HG03457 (cell line): Measurements from ENCODE around the gene JUN.

Experiments used
- ATAC-seq: cut with Tn5 transposase; IDR thresholded peaks from one replicate; pipeline ENCODE4 v1.9.1; 2021; ENCODE audit warnings: moderate number of reproducible peaks; ENCODE audit not compliant: unreplicated experiment

JUN gene

DNA sequence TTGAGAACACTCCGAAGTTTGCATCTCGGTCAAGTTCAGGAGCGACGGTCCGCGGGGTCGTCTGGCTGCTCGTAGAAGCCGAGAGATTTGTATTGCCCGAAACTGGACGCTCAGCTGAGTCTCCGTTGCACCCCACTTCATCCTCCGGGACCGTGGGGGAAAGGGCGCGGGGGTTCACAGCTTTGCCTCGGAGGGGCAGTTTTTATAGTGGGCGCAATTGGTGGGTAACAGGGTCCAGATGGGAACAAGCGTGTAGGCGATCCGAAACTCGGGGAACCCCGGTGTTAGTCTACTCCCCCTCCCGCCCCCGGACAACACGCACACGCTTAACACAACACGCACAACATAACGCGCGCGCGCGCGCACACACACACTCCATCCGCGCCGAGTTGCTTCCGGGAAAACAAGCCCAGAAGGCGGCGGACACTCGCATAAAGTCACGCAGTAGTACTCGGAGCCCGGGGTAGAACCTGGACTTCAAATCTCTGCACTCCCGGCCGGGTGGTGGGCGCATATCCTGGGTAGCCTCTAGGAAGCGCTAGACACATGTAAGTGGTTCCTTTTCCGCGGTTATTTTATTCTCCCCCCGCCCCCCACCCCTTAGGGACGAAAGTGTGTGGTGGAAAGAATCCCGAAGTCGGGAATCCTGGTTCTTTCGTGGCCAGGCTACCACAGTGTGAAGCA lies 1.1 kb upstream of the JUN start:
- ATAC-seq: no peak

DNA sequence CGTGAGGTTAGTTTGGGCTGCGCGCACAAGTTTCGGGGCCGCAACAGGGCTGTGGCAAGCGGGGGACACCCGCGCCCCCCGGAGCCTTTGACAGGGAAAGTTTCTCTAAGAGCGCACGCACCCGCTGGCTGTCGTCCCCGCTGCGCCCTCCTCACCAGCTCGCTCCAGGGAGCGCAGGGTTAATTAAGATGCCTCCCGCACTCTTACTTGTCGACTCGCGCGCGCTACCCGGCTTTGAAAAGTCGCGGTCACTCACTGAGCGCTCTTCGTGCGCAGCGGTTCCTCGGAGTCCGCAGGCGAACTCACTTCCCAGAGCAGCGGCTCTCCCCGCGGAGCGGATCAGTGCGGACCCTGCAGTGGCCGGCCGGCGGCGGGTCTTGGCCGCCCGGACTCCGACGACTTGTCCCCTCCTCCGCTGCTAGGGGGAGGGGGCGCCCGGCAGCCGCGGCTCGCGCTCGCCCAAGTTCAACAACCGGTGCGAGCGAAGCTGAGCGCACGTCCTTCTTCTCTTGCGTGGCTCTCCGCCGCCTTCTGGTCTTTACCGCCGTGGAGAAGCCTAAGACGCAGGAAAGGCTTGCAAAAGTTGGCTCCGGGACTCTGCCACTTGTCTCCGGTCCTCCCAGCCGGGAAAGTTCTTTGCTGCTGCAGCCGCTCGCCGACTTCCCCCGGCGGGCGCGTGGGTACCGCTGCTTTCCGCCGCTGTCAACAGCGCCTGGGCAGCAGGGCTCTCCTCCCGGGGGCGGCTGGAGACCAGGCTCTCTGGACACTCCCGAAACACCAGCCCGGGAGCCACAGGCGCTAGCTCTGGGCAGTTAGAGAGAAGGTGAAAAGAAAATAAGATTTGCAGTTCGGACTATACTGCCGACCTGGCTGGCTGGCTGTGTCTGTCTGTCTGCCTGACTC lies 506 bp downstream of the JUN start:
- ATAC-seq: no peak

DNA sequence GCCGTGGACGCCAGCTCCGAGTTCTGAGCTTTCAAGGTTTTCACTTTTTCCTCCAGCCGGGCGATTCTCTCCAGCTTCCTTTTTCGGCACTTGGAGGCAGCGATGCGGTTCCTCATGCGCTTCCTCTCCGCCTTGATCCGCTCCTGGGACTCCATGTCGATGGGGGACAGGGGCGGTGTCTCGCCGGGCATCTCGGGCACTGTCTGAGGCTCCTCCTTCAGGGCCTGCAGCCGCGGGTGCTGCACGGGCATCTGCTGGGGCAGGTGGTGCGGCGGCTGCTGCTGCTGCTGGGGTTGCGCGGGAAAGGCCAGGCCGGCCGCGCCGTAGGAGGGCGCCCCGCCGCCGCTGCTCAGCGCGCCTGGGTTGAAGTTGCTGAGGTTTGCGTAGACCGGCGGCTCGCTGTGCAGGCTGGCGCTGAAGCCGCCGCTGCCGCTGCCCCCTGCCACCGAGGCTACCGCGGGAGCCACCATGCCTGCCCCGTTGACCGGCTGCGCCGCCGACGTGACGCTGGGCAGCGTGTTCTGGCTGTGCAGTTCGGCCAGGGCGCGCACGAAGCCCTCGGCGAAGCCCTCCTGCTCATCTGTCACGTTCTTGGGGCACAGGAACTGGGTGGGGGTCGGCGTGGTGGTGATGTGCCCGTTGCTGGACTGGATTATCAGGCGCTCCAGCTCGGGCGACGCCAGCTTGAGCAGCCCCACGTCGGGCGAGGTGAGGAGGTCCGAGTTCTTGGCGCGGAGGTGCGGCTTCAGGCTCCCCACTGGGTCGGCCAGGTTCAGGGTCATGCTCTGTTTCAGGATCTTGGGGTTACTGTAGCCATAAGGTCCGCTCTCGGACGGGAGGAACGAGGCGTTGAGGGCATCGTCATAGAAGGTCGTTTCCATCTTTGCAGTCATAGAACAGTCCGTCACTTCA lies 1.4 kb downstream of the JUN start:
- no peak for ATAC-seq

DNA sequence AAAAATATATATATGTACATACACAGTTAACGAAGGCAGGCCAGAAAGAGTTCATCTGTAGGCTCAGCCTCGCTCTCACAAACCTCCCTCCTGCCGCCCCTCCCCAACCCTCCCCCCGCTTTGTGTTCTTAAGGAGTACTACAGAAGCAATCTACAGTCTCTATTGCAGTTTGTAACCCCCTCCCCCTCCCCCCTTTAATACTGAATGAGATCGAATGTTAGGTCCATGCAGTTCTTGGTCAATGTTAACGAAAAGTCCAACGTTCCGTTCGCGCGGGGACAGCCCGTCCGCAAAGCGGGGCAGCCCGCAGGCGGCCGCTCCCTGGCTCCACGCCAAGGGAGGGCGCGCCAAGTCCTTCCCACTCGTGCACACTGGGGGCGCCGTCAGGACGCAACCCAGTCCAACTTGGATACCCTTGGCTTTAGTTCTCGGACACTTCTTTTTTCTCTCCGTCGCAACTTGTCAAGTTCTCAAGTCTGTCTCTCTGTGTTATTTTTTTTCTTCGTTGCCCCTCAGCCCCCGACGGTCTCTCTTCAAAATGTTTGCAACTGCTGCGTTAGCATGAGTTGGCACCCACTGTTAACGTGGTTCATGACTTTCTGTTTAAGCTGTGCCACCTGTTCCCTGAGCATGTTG lies 2.2 kb downstream of the JUN start:
- ATAC-seq: no peak

DNA sequence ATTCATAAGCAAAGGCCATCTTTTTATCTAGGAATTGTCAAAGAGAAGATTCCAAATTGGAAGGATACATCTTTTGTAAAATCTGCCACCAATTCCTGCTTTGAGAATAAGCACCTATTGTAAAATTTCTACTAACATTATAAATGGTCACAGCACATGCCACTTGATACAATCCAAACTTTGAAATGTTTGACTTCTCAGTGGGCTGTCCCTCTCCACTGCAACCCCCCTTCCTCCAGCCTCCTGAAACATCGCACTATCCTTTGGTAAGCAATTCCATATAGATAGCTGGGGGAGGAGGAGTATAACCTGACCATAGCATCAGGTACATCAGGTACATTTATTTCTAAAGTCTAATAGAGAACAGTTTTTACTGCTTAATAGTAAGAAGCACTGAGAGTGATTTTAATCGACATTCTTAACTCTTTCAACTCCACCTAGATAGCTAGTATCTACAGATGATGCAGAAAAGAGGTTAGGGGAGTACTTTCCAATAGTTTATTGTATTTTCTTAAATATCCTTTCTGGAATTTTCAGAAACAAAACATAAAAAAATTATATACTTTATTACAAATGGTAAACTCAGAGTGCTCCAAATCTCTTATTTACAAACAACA lies 2.9 kb downstream of the JUN start:
- no peak for ATAC-seq

DNA sequence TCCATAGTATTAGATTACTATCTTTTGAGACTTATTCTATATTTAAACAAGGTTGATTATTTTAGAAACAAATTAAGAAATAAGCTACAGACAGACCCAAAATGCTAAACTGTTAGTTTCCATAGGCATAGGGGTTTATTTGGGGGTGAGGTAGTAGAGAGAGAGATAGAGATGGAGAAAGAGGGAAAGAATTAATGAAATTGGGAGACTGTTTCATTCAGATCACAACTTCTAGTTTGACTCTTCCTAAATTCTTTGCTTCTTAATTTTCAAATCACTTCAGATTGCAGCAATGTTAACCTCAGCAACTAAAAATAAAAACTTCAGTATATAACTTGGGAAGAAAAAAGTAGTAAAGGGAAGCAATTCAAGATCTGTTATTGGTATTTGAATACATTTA lies 3.4 kb downstream of the JUN start:
- no peak for ATAC-seq

DNA sequence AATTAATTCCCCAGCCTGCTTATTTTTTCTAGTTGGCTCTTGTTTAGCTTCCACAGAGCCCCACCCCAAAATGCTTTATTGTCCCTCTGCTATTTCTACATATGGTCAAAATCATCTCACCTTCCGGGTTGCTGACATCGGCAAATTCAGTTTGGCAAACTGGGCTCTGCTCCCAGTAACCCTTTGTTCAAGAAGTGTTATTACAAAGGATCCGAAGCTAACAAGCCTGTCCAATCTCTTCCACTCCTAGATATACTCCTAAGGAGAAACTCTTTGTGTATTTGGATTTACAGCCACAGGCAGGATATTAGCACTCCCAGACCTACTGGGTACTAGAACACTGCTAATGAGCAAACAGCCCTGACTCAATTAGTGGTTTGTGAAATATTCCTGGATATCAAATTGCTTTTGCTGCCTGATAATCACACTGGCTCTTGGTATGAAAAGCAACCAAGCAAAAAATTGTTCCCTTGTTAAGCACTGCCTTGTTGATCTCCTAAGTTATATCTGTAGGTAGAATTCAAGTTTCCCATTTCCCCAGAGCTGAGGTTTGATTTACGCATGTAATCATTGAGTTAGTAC lies 4.0 kb downstream of the JUN start:
- ATAC-seq: no peak

DNA sequence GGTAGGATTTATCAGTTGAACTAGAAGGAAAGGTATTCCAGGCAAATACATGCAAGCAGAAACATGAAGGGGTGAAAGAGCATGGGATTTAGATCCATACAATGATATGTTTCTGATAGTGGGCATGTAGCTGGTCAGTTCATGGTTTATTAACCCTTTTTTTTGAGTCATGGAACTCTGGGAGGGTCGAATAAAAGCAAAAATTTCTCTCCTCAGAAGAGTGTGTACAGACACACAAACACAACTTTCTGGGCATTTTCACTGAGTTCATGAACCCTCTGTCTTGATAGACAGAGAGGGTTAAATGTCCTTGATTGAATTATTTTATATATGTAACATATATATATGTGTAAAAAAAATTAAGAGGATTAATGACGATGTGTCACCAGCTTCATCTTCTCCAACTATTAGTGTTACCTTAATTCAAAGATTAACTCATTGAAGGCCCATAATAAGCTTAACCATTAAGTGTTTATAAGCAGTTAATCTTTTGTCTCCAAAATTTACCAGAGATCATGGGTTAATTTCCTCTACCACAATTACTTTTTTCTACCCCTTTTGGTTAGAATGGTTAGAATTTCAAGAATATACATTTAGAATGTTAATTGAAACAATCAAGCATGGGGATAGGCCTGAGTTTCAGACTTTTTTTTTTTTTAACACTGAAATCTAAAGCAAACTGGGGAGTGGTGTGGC lies 4.6 kb downstream of the JUN start:
- no peak for ATAC-seq

DNA sequence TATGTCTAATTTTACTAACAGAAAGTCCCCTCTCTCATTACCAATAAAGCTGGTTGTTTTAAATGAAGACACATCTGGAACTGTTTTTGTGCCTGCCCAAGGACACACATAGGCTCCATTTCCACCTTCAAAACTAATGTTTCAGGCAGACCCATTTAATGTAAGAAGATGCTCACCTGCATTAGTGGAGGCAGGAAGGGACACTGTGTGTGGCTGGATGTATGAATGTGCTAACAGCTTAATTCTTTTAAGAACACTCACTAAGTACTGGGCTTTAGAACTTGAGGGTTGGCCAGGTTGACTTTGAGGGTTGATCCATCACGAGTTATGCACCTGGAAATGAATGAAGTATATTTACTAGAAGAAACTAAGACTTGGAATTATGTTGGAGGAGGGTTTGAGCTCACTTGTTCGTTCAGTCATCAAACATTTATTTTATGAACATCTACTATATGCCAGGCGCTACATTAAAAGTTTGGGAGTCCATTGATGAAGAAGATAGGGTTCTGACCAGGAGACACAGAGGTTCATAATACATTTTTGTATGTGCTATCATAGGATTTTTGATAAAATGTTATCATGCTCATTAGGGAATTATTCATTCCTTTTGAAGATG lies 5.4 kb downstream of the JUN start:
- no peak for ATAC-seq

DNA sequence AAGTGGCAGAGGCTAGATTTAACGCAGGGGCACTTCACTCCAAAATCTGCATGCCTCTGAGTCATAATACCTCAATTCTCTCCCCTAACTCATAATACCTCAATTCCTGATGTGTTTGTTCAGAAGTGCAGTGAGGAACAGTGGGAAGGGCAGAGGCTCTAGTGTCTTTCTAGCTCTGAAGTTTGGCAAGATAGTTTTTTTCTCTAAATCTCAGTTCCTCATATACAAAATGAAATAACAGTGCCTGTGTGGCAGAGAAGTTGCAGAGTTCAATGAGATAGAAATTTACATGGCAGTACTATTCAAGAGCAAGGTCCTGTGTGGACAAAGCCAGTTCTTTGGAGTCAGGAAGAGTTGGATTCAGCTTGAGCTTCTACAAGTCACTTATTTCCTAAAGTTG lies 9.8 kb downstream of the JUN start:
- ATAC-seq: no peak

DNA sequence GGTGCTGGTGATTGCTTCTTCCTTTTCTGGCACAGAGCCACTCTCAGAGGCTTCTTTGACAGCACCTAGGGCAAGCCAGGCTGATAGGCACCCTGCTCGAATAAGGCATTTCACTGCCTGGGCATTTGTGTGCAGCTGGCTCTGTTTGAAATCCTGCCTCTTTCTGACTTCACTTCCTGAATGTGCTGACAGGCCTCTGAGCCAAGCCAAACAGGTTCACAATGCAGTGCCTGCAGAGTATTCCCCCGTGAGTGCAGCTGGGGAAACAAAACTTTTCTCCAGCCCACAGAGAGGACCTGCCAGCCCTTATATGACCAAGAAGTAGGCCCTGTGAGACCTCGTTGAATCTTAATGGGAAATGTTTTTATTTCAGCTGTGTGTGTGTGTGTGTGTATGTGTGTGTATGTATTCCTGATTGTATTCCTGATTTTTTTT lies 10.4 kb downstream of the JUN start:
- ATAC-seq: peak; percentile 81

DNA sequence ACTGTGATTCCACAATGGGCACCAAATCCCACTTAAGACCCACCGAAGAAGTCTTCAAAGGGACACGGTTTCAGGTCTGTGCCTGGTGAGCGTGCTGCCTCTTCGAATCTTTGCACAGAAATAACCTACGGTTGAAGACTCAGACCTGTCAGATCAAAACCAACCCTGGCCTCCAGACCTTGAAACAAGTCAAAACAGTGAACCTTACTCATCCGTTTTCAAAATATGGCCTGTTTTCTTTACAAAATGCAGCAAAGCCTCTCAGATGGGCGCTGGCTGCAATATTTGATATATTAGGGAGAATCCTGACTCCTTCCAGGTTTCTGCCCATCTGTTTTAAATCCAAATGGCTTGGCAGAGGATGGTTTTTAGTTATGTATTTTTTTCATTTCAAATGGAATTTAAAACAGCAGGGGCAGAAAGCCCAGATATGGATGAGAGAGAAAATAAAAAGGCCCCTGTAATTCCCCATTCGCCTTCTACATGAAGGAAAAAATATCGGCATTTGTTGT lies 14.0 kb downstream of the JUN start:
- ATAC-seq: no peak

DNA sequence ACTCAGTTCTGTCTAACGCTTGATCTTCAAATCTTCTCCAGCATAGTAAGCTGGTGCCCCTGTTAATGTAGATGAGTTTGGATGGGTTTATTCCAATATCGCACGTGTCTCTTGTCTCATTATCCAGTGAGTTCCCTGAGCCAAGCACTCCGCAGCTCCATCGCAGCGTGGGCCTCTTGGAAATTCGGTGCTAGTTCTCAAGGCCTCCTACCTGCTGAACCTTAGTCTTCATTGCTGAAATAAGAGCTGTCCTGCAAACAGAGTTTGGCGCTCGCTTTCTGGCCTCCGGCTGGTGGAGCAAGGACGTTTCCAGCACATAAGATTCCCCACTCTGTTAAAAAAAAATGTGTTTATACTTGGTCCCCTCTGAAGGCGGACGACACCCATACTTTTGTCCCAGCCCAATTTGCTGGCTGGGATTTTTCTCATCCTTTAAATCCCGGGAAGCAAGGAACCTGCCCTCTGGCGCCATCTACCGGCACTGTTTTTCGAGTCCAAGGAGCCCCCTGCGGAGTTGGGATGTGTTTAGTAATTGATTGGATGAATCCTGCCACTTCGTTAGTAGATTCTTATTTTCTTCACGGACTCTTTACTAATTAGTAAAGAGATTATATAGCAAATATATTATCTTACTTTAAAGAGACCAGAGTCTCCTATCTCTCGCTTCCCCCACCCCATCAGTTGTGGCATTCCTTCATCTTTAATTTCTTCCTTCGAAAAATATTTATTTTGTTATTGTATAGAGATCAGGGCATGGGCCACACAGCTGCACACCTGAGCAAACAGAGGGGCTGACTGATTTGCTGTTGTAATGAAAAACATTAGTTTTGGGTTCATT lies 14.7 kb downstream of the JUN start:
- no peak for ATAC-seq

DNA sequence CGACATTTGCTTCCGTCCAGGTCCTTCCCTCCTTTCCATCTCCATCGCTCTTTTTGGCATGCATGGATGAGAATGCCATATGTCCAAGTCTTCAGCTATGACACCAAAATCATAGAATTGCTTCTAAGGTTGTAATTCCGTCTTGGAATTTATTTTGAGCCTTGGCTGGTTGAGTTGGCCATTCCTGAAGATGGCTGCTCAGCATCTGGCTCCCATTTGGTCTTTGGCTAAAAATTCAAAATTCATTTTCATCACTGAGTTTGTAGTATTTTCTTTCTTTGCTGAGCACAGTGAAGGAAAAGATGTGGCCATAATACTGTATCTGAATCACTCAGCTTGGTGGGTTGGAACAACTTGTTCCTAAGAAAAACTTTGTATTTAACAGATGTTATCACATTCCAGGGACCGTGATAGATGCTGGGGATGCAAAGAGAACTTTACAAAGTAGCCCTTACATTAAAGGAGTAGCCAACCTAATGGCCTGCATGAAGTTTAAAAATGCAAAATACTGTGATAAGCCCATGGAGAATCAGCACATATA lies 15.6 kb downstream of the JUN start:
- no peak for ATAC-seq

DNA sequence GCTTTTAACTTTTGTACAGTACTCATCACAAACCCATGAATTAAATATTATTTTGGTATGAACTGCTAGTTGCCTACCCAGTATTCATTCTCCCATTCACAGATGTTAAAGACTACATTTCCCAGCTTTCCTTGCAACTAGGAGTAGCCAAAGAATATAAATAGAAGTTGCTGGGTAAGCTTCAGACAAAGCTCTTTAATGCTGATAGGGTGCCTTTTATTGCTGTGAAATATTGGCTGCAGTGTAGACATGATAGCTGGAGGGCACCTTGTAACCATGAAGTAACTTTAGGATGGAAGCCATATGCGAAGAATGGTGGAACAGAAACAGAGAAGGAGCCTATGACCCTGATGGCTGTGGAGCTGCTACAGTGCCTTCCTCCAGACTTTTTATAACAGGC lies 16.7 kb downstream of the JUN start:
- no peak for ATAC-seq

DNA sequence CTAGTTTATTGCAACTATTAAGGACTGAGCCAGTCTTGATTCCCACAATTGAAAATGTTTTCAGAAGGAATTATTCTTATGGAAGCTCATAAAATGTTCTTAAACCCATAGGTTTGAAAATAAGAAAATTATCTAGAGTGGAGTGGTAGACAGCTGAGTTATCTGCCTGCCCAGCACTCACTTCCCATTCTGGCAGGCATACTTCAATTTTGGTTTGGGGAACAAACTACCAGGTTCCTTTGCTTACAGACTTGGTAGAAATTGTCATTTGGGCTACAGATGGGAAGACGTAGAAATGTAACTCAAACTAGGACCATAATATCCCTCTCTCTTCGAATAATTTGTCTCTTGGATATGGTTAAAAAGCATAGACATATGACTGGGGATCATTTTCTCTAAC lies 18.4 kb downstream of the JUN start:
- no peak for ATAC-seq

DNA sequence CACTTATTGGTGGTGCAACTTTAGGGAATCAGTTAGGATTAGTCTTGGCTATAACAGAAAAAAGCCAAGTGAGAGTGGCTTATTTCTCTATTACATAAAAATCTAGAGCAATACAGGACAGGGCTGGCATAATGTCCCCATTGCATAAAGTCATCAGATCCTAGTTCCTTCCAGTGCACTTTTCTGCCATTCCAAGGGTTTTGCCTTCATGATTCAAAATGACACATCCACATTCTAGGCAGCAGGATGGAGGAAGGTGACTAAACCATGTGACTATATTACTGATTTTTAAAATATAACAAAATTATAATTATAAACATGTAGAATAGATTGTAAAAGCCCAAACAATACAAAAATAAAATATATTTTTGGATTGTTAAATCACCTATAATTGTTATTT lies 18.8 kb downstream of the JUN start:
- no peak for ATAC-seq
